ENCODE results near the gene SGTA. TPM values are rescaled to one million over a fixed set of nuclear protein-coding genes. Genes with fewer than 3 reads are reported as not detected.
A peak's percentile ranks its signal among the peaks of the same experiment; 100 is the strongest.

SGTA gene
- polyA plus RNA-seq, 1 donor (not counting 4 experiments of a cell fraction or from before 2014, with no cell fraction given), result 36.1 TPM

DNA sequence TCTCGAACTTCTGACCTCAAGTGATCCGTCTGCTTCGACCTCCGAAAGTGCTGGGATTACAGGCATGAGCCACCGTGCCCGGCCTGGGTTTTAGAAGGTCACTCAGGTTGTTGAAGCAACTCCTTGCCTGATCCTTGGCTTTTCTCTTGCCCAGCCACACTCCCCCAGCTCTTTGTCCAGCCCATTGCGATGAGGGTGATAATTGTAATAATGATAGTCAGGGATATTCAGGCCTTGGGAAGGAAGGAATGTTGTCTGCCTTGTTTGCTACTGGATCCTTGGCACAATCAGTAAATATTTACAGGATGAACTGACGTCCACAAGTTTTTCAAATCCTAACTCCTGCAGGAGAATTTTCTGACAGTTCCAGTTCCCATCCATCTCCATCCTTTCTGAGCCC is 4.0 kb upstream of the SGTA start:
- H3K9me3 ChIP-seq (ENCODE audit: control insufficient read depth, low read depth, low read length), result no peaks in the 10 kb centered on the region
- TF ChIP-seq EZH2 (IDR thresholded peaks at IDR 0.05; ENCODE audit: low read length), result no peak
- TF ChIP-seq, protein P1, sequence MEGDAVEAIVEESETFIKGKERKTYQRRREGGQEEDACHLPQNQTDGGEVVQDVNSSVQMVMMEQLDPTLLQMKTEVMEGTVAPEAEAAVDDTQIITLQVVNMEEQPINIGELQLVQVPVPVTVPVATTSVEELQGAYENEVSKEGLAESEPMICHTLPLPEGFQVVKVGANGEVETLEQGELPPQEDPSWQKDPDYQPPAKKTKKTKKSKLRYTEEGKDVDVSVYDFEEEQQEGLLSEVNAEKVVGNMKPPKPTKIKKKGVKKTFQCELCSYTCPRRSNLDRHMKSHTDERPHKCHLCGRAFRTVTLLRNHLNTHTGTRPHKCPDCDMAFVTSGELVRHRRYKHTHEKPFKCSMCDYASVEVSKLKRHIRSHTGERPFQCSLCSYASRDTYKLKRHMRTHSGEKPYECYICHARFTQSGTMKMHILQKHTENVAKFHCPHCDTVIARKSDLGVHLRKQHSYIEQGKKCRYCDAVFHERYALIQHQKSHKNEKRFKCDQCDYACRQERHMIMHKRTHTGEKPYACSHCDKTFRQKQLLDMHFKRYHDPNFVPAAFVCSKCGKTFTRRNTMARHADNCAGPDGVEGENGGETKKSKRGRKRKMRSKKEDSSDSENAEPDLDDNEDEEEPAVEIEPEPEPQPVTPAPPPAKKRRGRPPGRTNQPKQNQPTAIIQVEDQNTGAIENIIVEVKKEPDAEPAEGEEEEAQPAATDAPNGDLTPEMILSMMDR (optimal IDR thresholded peaks at IDR 0.05 in 1 of 3, IDR thresholded peaks at IDR 0.05 in 1 of 3, conservative IDR thresholded peaks at IDR 0.05 in 1 of 3; ENCODE audit: extremely low read depth in 1 of 3, insufficient read depth in 2 of 3, low read length in 3 of 3), result no peak
- H2AFZ ChIP-seq (ENCODE audit: control insufficient read depth, low read length), result no peak overlapping the region
- H3K36me3 ChIP-seq (ENCODE audit: control insufficient read depth in 2 of 2, extremely low read depth in 1 of 2, insufficient read depth in 2 of 2, low read length in 2 of 2), result peaks cover 11 to 15% of the 10 kb centered on the region in 2 experiments
- no peak for FAIRE-seq
- no peak overlapping the region for H3K4me3 ChIP-seq (ENCODE audit: control insufficient read depth in 2 of 3, extremely low read depth in 1 of 3, insufficient read depth in 2 of 3, low read depth in 1 of 3, low read length in 3 of 3)
- peaks cover 65% of the 10 kb centered on the region for H3K79me2 ChIP-seq (ENCODE audit: control insufficient read depth, insufficient read depth, low read length)
- no peaks in the 10 kb centered on the region for H4K20me1 ChIP-seq (ENCODE audit: control insufficient read depth, extremely low read depth, insufficient read depth, low read length)
- no peak for DNase-seq (ENCODE audit: low read depth, low spot score)
- H3K9ac ChIP-seq (ENCODE audit: control insufficient read depth, extremely low read depth, insufficient read depth, low read length), result no peak overlapping the region
- H3K4me2 ChIP-seq (ENCODE audit: control insufficient read depth, extremely low read depth, insufficient read depth, low read depth, low read length), result no peak overlapping the region
- no peaks in the 10 kb centered on the region for H3K9me1 ChIP-seq (ENCODE audit: control insufficient read depth, extremely low read depth, insufficient read depth, low read length)
- H3K27me3 ChIP-seq (ENCODE audit: control insufficient read depth, extremely low read depth, insufficient read depth, low read length), result no peaks in the 10 kb centered on the region
- H3K27ac ChIP-seq (ENCODE audit: control insufficient read depth, insufficient read depth, low read length), result no peak overlapping the region
- H3K4me1 ChIP-seq (ENCODE audit: control insufficient read depth, extremely low read depth, insufficient read depth, low read length), result peaks cover 14% of the 10 kb centered on the region
- dilution Hi-C loops (cut with MboI; ENCODE audit: extremely low pct_ligation_motif_present, low sequenced_read_pairs), result no loop called here

- H3K4me1 ChIP-seq (ENCODE audit: control insufficient read depth, extremely low read depth, insufficient read depth, low read length), result peaks cover 25% of the 10 kb centered on the region
- peak; percentile 68 for FAIRE-seq
Measured at GRCh38 chr19:2785244-2785997, 2.3 kb upstream of the SGTA start, which contains the start of gene THOP1. Gene THOP1 (plus strand): TSS chr19:2785503. CDS start chr19:2785663, 160 bp downstream.

More at GRCh38 chr19:2785244-2785997, 2.3 kb upstream of the SGTA start, which contains the start of gene THOP1:
- H3K4me3 ChIP-seq (ENCODE audit: control insufficient read depth in 2 of 3, extremely low read depth in 1 of 3, insufficient read depth in 2 of 3, low read depth in 1 of 3, low read length in 3 of 3), result peak within 1 kb of the TSS; percentile 90 to 97 (median 97)
- no peak for TF ChIP-seq EZH2 (IDR thresholded peaks at IDR 0.05; ENCODE audit: low read length)
- TF ChIP-seq, protein P1 (optimal IDR thresholded peaks at IDR 0.05 in 1 of 3, IDR thresholded peaks at IDR 0.05 in 1 of 3, conservative IDR thresholded peaks at IDR 0.05 in 1 of 3; ENCODE audit: extremely low read depth in 1 of 3, insufficient read depth in 2 of 3, low read length in 3 of 3), result no peak
- H3K79me2 ChIP-seq (ENCODE audit: control insufficient read depth, insufficient read depth, low read length), result peaks cover 72% of the 10 kb centered on the region
- no peaks in the 10 kb centered on the region for H3K9me3 ChIP-seq (ENCODE audit: control insufficient read depth, low read depth, low read length)
- peaks cover 8 to 14% of the 10 kb centered on the region in 2 experiments for H3K36me3 ChIP-seq (ENCODE audit: control insufficient read depth in 2 of 2, extremely low read depth in 1 of 2, insufficient read depth in 2 of 2, low read length in 2 of 2)
- peak; percentile 73 for DNase-seq (ENCODE audit: low read depth, low spot score)
- H3K27me3 ChIP-seq (ENCODE audit: control insufficient read depth, extremely low read depth, insufficient read depth, low read length), result no peaks in the 10 kb centered on the region
- H3K27ac ChIP-seq (ENCODE audit: control insufficient read depth, insufficient read depth, low read length), result peak within 1 kb of the TSS; percentile 82
- peaks cover 9% of the 10 kb centered on the region for H4K20me1 ChIP-seq (ENCODE audit: control insufficient read depth, extremely low read depth, insufficient read depth, low read length)
- H3K9me1 ChIP-seq (ENCODE audit: control insufficient read depth, extremely low read depth, insufficient read depth, low read length), result peaks cover 5% of the 10 kb centered on the region
- peak within 1 kb of the TSS; percentile 85 for H3K9ac ChIP-seq (ENCODE audit: control insufficient read depth, extremely low read depth, insufficient read depth, low read length)
- dilution Hi-C loops (cut with MboI; ENCODE audit: extremely low pct_ligation_motif_present, low sequenced_read_pairs), result no loop called here
- H2AFZ ChIP-seq (ENCODE audit: control insufficient read depth, low read length), result peak within 1 kb of the TSS; percentile 84
- peak within 1 kb of the TSS; percentile 94 for H3K4me2 ChIP-seq (ENCODE audit: control insufficient read depth, extremely low read depth, insufficient read depth, low read depth, low read length)

Data from keratinocyte (primary cell).